Fibroblast of pulmonary artery (primary cell): ENCODE results near the gene GATA5.

Experiments
- DNase-seq: peaks from one replicate; pipeline ENCODE4 v3.0.0-alpha.2; 2010; ENCODE audit warnings: low read depth
- H3K4me3 ChIP-seq: replicated peaks from 2 replicates; pipeline ENCODE4 v1.5.1; 2011; ENCODE audit warnings: low read depth, mild to moderate bottlenecking, control low read depth, low read length, moderate library complexity
- TF ChIP-seq, protein P1 (sequence below): IDR thresholded peaks from 2 replicates; pipeline ENCODE4 v1.5.1; 2011; ENCODE audit warnings: mild to moderate bottlenecking, control low read depth, low read length, inconsistent platforms; ENCODE audit errors: missing control alignments

The GATA5 gene

DNA sequence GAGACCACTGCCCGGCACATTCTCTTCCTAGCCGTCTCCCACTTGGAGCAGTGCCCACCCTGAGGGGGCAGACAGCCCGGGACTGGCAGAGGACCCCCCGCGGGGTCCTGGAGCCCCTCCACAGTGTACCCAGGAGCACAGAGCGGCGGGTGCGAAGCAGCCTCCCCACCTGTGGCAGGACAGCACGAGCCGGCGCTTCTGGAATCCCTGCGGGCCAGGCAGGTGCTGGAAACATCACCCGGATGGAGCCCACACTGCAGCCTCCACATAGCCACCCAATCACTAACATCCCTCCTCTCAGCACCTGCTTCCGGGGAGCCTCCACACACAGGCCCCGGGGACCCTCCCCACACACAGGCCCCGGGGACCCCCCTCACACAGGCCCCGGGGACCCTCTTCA, 18.7 kb downstream of the GATA5 start:
- DNase-seq, result no peak
- no peak overlapping the region for H3K4me3 ChIP-seq
- TF ChIP-seq, protein P1, sequence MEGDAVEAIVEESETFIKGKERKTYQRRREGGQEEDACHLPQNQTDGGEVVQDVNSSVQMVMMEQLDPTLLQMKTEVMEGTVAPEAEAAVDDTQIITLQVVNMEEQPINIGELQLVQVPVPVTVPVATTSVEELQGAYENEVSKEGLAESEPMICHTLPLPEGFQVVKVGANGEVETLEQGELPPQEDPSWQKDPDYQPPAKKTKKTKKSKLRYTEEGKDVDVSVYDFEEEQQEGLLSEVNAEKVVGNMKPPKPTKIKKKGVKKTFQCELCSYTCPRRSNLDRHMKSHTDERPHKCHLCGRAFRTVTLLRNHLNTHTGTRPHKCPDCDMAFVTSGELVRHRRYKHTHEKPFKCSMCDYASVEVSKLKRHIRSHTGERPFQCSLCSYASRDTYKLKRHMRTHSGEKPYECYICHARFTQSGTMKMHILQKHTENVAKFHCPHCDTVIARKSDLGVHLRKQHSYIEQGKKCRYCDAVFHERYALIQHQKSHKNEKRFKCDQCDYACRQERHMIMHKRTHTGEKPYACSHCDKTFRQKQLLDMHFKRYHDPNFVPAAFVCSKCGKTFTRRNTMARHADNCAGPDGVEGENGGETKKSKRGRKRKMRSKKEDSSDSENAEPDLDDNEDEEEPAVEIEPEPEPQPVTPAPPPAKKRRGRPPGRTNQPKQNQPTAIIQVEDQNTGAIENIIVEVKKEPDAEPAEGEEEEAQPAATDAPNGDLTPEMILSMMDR, result no peak

- no peak for DNase-seq
- H3K4me3 ChIP-seq, result no peak overlapping the region
- TF ChIP-seq, protein P1, result no peak
Measured at GRCh38 chr20:62455929-62456328, 19.9 kb downstream of the GATA5 start.

- no peak overlapping the region for H3K4me3 ChIP-seq
- no peak for DNase-seq
- TF ChIP-seq, protein P1, result no peak
Measured at GRCh38 chr20:62454904-62455636, 20.7 kb downstream of the GATA5 start.

DNA sequence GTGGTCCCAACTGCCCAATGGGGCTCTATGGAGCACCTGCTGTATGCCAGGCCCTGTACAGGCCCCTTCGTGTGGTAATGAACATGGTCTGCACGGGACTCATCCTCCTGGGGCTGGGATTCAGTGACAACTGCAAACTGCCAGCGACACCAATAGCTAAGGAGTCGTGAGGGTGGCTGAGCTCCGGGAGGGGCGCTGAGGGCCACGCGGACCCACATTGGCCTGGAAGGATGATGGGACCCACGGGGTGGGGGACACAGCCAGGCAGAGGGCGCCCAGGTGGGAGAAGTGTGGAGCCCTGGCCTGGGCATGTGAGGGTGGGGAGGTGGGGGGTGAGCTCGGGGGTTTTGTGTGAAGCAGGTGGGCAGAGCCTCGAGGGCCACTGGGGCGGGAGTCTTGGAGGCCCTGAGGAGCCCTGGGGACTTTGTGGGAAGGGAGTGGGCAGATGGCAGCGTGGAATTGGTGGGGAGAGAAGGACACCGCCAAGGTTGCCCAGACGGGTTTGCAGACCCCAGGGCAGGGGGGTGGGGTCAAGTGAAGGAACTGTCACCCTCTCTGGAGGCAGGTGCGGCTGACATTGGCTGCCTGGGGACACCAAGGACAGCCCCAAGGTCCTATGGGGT, 22.5 kb downstream of the GATA5 start:
- TF ChIP-seq, protein P1, result no peak
- H3K4me3 ChIP-seq, result no peak overlapping the region
- no peak for DNase-seq

- TF ChIP-seq, protein P1, result no peak
Measured at GRCh38 chr20:62452475-62453095, 23.2 kb downstream of the GATA5 start.

GRCh38 chr20:62451970-62452369, 23.8 kb downstream of the GATA5 start:
- DNase-seq, result no peak
- TF ChIP-seq, protein P1, result no peak
- H3K4me3 ChIP-seq, result no peak overlapping the region

More at GRCh38 chr20:62452475-62453095, 23.2 kb downstream of the GATA5 start:
- no peak for DNase-seq
- H3K4me3 ChIP-seq, result no peak overlapping the region
